OCI-LY1 (cell line): ENCODE data around the gene TTC28.

ENCODE experiments used
- H2AFZ ChIP-seq: fragments of 200-600 bp; sonication (generic), shearing (Covaris generic); 2 replicates; pipeline ENCODE4 v1.6.0; 2014; ENCODE audit warnings: antibody characterized with exemption, mild to moderate bottlenecking, low read length
- H3F3A ChIP-seq: fragments of 200-600 bp; sonication (generic), shearing (Covaris generic); 2 replicates; pipeline ENCODE4 v1.6.0; 2014; ENCODE audit warnings: mild to moderate bottlenecking, antibody characterized with exemption, low read length, moderate library complexity; ENCODE audit not compliant: insufficient read depth
- H3K27ac ChIP-seq: fragments of 200-600 bp; sonication (generic); 2 replicates; pipeline ENCODE4 v1.5.1; 2014; ENCODE audit warnings: low read length, mixed run types, mild to moderate bottlenecking, low read depth; ENCODE audit not compliant: poor library complexity, severe bottlenecking
- H3K27me3 ChIP-seq: fragments of 200-600 bp; sonication (generic); 2 replicates; pipeline ENCODE4 v1.6.0; 2014; ENCODE audit warnings: antibody characterized with exemption, mild to moderate bottlenecking, low read length, moderate library complexity; ENCODE audit not compliant: insufficient read depth
- H3K36me3 ChIP-seq: fragments of 200-600 bp; sonication (generic); 2 replicates; pipeline ENCODE4 v1.6.1; 2014; ENCODE audit warnings: mild to moderate bottlenecking, antibody characterized with exemption, low read length, moderate library complexity, mixed read lengths; ENCODE audit not compliant: insufficient read depth
- H3K4me1 ChIP-seq: fragments of 200-600 bp; sonication (generic); 2 replicates; pipeline ENCODE4 v1.5.1; 2014; ENCODE audit warnings: mild to moderate bottlenecking, low read length, moderate library complexity; ENCODE audit not compliant: insufficient read depth, severe bottlenecking
- H3K4me2 ChIP-seq: fragments of 200-600 bp; sonication (generic), shearing (Covaris generic); 2 replicates; pipeline ENCODE4 v1.6.1; 2014; ENCODE audit warnings: low read length
- H3K4me3 ChIP-seq: fragments of 200-600 bp; sonication (generic); 2 replicates; pipeline ENCODE4 v1.5.1; 2014; ENCODE audit warnings: low read length, low read depth, mild to moderate bottlenecking, mixed read lengths; ENCODE audit not compliant: poor library complexity, severe bottlenecking
- H3K79me2 ChIP-seq: fragments of 200-600 bp; shearing (Covaris generic); 2 replicates; pipeline ENCODE4 v1.6.1; 2016; ENCODE audit warnings: mixed run types, low read length, mixed read lengths; ENCODE audit not compliant: insufficient read depth
- H3K9ac ChIP-seq: fragments of 200-600 bp; sonication (generic), shearing (Covaris generic); 2 replicates; pipeline ENCODE4 v1.6.1; 2014; ENCODE audit warnings: mild to moderate bottlenecking, low read length, mixed read lengths
- H3K9me2 ChIP-seq: fragments of 200-600 bp; sonication (generic), shearing (Covaris generic); 2 replicates; pipeline ENCODE4 v1.6.1; 2014; ENCODE audit warnings: low read depth, mild to moderate bottlenecking, low read length, mixed read lengths
- H3K9me3 ChIP-seq: fragments of 200-600 bp; shearing (Covaris generic); 2 replicates; pipeline ENCODE4 v1.6.1; 2014; ENCODE audit warnings: low read length, mixed read lengths
- H4K20me1 ChIP-seq: fragments of 200-600 bp; sonication (generic), shearing (Covaris generic); 2 replicates; pipeline ENCODE4 v1.6.0; 2016; ENCODE audit warnings: mild to moderate bottlenecking, low read length; ENCODE audit not compliant: insufficient read depth
- EZH2 ChIP-seq: fragments of 200-600 bp; sonication (generic), shearing (Covaris generic); IDR thresholded peaks from 2 replicates; pipeline ENCODE4 v1.8.0; 2017; ENCODE audit warnings: borderline replicate concordance, mixed run types, mild to moderate bottlenecking, antibody characterized with exemption, low read length, moderate library complexity, mixed read lengths
- TF ChIP-seq, protein P1 (sequence below): fragments of 200-600 bp; sonication (generic), shearing (Covaris generic); IDR thresholded peaks from 2 replicates; pipeline ENCODE4 v1.5.1; 2017; ENCODE audit warnings: mild to moderate bottlenecking, antibody characterized with exemption, low read length, moderate library complexity, mixed read lengths

TTC28 gene

DNA sequence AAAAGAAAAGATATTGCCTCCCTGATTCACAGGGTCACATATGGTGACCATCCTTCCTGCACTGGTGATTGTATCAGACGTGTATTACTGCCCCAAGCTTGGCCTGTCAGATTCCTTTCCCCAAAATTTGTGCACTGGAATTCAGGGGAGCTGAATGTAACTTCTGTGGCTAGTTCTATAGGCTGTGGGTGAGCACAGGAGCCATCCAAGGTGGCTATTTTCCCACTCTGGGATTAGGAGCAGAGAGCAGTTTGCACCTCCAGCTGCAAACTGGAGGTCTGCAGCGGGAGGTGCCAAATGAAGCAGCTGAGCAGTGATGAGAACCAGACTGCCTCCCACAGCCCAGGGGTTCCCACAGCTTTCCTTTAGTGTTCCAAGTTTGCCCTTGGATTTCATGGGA, 636.4 kb downstream of the TTC28 start:
- no peak overlapping the region for H3K9ac ChIP-seq
- H3K4me2 ChIP-seq = no peak overlapping the region
- H3F3A ChIP-seq = no peaks in the 10 kb centered on the region
- no peaks in the 10 kb centered on the region for H3K9me3 ChIP-seq
- no peaks in the 10 kb centered on the region for H3K27me3 ChIP-seq
- no peak overlapping the region for H3K27ac ChIP-seq
- H2AFZ ChIP-seq = no peak overlapping the region
- TF ChIP-seq EZH2 = no peak
- TF ChIP-seq, protein P1, sequence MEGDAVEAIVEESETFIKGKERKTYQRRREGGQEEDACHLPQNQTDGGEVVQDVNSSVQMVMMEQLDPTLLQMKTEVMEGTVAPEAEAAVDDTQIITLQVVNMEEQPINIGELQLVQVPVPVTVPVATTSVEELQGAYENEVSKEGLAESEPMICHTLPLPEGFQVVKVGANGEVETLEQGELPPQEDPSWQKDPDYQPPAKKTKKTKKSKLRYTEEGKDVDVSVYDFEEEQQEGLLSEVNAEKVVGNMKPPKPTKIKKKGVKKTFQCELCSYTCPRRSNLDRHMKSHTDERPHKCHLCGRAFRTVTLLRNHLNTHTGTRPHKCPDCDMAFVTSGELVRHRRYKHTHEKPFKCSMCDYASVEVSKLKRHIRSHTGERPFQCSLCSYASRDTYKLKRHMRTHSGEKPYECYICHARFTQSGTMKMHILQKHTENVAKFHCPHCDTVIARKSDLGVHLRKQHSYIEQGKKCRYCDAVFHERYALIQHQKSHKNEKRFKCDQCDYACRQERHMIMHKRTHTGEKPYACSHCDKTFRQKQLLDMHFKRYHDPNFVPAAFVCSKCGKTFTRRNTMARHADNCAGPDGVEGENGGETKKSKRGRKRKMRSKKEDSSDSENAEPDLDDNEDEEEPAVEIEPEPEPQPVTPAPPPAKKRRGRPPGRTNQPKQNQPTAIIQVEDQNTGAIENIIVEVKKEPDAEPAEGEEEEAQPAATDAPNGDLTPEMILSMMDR = no peak
- H3K79me2 ChIP-seq = no peaks in the 10 kb centered on the region
- H4K20me1 ChIP-seq = no peaks in the 10 kb centered on the region
- H3K4me3 ChIP-seq = no peak overlapping the region
- H3K36me3 ChIP-seq = no peaks in the 10 kb centered on the region
- H3K9me2 ChIP-seq = no peaks in the 10 kb centered on the region
- H3K4me1 ChIP-seq = no peaks in the 10 kb centered on the region

DNA sequence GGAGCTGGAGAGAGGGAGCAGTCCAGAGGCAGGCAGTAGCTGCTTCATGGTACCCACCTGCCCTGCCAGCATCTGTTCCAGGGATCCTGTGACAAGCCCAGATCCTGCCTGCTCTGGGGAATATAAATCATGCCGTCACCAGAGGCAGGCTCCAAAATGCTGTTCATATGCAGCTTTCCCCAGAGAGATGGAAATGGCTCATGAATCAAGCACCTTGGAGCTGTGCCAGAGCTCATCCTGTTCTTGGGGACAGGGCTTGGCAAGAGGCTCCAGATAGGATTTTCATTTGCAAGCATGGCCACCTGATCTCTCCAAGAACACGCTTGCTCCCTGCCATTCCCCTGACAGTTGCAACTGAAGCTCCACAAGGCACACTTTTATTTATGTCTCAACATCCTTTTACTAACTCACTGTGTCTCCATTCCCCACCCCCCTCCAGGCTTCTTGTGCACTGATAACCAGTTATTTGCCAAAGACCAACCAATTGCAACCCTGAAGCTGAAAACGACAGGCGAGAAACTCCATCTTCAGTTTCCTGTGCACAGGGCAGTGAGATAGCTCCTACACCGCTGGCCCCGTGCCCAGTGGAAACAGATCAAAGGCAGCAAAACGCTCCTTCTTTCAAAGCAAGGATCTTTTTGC, 644.8 kb downstream of the TTC28 start:
- H2AFZ ChIP-seq = no peak overlapping the region
- no peaks in the 10 kb centered on the region for H3K9me3 ChIP-seq
- no peak overlapping the region for H3K9ac ChIP-seq
- H3K4me2 ChIP-seq = no peak overlapping the region
- H3K27ac ChIP-seq = no peak overlapping the region
- H3K4me3 ChIP-seq = no peak overlapping the region
- no peaks in the 10 kb centered on the region for H3K4me1 ChIP-seq
- TF ChIP-seq EZH2 = no peak
- TF ChIP-seq, protein P1 = no peak
- H3F3A ChIP-seq = no peaks in the 10 kb centered on the region
- no peaks in the 10 kb centered on the region for H3K36me3 ChIP-seq
- no peaks in the 10 kb centered on the region for H3K27me3 ChIP-seq
- H4K20me1 ChIP-seq = no peaks in the 10 kb centered on the region
- no peaks in the 10 kb centered on the region for H3K9me2 ChIP-seq
- no peaks in the 10 kb centered on the region for H3K79me2 ChIP-seq

DNA sequence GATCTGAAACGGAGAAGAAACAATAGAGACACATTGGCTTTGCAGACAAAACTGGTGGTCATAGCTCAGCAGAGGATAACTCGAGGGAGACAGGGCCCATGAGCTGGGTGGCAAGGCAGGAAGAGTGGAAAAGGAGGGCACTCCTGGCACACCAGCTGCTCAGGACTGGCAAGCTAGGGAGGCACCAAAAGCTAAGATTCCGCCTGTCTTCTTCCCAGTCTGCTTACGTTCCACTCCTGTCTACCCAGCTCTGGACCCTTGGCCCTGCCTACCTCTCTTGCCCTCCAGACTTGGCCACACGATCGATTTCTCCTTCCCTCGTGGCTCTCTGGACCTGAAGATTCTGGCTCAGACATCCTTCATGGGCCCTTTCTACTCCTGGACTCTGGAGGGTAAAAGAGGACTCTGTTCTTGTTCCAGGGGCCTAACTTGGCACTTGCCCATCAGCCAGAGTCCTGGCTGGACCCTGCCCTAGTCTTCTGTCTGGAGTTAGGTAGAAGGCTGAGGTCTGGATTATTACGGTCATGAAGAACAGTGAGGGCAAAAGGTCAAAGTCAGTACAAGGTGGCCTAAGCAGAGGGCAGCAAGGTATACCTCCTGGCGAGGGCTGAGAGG, 645.4 kb downstream of the TTC28 start:
- Histone ChIP-seq H3K9me3 (no peaks in the 10 kb centered on the region), H3K4me1 (no peaks in the 10 kb centered on the region), H3K36me3 (no peaks in the 10 kb centered on the region), H3K9ac (no peak overlapping the region), H3K4me3 (no peak overlapping the region), H2AFZ (no peak overlapping the region), H4K20me1 (no peaks in the 10 kb centered on the region), H3K9me2 (no peaks in the 10 kb centered on the region), H3K27ac (no peak overlapping the region), H3K27me3 (no peaks in the 10 kb centered on the region), H3K4me2 (no peak overlapping the region), H3F3A (no peaks in the 10 kb centered on the region), H3K79me2 (no peaks in the 10 kb centered on the region)
- TF ChIP-seq EZH2 = no peak
- TF ChIP-seq, protein P1 = no peak
